Fibroblast of villous mesenchyme (primary cell): ENCODE data around the gene NRF1. TPM values are rescaled to one million over a fixed set of nuclear protein-coding genes. Genes with fewer than 3 reads are reported as not detected.

Experiments used
- DNase-seq: peaks from one replicate; pipeline ENCODE4 v3.0.0-alpha.2; 2010; ENCODE audit warnings: low read depth
- H3K4me3 ChIP-seq: 2 replicates; pipeline ENCODE4 v1.5.1; 2011; ENCODE audit warnings: low read depth, mild to moderate bottlenecking, low read length
- CTCF ChIP-seq: IDR thresholded peaks from 2 replicates; pipeline ENCODE4 v1.5.1; 2012; ENCODE audit warnings: low read depth, mild to moderate bottlenecking, low read length; ENCODE audit not compliant: insufficient read depth
- small RNA-seq: library from RNA; depleted of rRNA; stranded (forward); fragments of <200 nt; gene quantifications from one replicate; pipeline ENCODE3, GENCODE V24; 2012
- total RNA-seq: library from RNA; depleted of rRNA; stranded (reverse); fragments of >200 nt; gene quantifications from 2 replicates; pipeline ENCODE4 v1.2.3, GENCODE V29; 2012

The NRF1 gene
- total RNA-seq, 1 donor, result 12.5 TPM

GRCh38 chr7:129799350-129799955, 187.9 kb downstream of the NRF1 start:
- no peak for TF ChIP-seq CTCF
- H3K4me3 ChIP-seq, result no peak overlapping the region
- no peak for DNase-seq

DNA sequence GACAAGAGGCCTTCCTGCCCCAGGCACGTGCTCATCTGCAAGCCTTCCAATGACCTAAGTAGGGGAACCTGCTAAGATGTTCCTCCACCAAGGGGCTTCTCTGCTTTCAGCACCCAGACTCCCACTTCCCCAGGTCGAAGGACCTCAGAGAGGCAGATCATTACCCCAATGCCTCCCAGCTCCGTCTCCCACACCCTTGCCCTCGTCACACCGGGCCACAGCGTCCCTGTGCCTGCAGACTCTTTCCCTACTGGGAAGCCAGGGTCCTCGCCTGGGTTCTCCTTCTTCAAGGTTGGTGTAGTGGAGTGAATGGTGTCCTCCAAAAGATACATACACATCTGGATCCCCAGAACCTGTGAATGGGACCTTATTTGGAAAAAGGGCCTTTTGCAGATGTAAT, 189.4 kb downstream of the NRF1 start:
- TF ChIP-seq CTCF, result no peak
- no peak for DNase-seq
- H3K4me3 ChIP-seq, result no peak overlapping the region

GRCh38 chr7:129801882-129802281, 190.4 kb downstream of the NRF1 start:
- H3K4me3 ChIP-seq, result no peak overlapping the region
- no peak for DNase-seq
- TF ChIP-seq CTCF, result no peak

- no peak for DNase-seq
- TF ChIP-seq CTCF, result no peak
- H3K4me3 ChIP-seq, result no peak overlapping the region
These were observed 192.1 kb downstream of the NRF1 start for GRCh38 chr7:129803546-129804081.

DNA sequence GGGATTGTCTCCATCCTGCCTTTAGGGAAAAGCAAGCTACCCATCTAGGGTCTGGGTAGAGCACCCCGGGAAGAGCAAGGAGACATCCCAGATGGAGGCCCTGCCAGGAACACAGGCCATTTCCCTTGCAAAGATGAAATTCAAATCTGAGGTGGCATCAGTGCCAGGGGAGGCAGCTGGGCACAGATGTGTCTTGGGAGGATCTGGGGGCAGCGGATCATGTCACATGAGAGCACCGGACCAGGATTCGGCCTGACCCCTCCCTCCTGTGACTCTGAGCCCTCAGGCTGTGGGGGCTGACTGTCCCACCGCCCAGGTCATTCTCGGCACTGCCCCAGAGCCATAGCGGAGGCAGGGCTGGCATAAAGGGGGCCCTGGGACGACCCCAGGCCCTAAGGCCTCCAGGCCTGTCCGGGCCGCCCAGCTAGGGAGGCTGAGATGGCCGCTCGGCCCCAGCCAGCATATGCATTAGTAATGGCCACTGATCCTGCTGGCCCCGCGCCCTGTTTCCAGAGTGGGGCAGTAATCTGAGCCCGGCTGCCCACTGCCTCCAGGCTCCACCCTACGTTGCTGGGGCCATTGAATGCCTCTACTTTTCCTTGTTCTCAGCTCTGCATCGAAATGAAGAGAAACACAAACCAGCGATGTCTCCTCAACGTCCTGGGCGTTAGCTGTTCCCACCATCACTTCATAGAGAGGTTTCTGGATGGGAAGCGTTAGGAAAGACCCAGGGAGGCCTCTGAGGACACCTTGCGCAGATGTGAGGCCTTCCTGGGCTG, 192.8 kb downstream of the NRF1 start:
- no peak overlapping the region for H3K4me3 ChIP-seq
- no peak for TF ChIP-seq CTCF
- no peak for DNase-seq

- no peak overlapping the region for H3K4me3 ChIP-seq
- TF ChIP-seq CTCF, result no peak
- DNase-seq, result no peak
These were observed 193.6 kb downstream of the NRF1 start for GRCh38 chr7:129804890-129805719.

Small RNA genes lying within 50 kb of the gene (small RNA-seq; reads per million reads assigned to genes)
- gene MIR182, result 32.1 reads per million, percentile 95 among the genes with 10 or more reads in this experiment
- gene MIR183, result 18.2 reads per million, percentile 93 among the genes with 10 or more reads in this experiment
- not detected for gene MIR96

Other genes starting within 250 kb of the NRF1 start
- gene STRIP2, start 177.3 kb upstream of the NRF1 start, total RNA-seq, result 2.9 and 3.0 TPM in 2 replicates
- not detected in 2 replicates for gene SMKR1, start 109.2 kb upstream of the NRF1 start, total RNA-seq